Coronary artery (tissue), 2 donors: ENCODE data around the gene TSR1.
A peak's percentile ranks its signal among the peaks of the same experiment; 100 is the strongest.

ENCODE experiments used
- DNase-seq: peaks from one replicate; pipeline ENCODE4 v3.0.0-alpha.2; 2017; ENCODE audit warnings: low spot score
- H3K27ac ChIP-seq, 2 donors: fragments of 200-600 bp; sonication (generic); one replicate each; pipeline ENCODE4 v1.5.1; 2016 to 2019
- H3K4me3 ChIP-seq: fragments of 200-600 bp; sonication (generic); 2 replicates; pipeline ENCODE4 v1.5.1; 2016; ENCODE audit warnings: mild to moderate bottlenecking, moderate library complexity
- CTCF ChIP-seq: fragments of 200-600 bp; sonication (generic); IDR thresholded peaks from one replicate; pipeline ENCODE4 v1.5.1; 2019; ENCODE audit warnings: antibody characterized with exemption

The TSR1 gene

GRCh38 chr17:2351269-2351668 is 15.0 kb upstream of the TSR1 start:
- no peak overlapping the region for H3K27ac ChIP-seq
- H3K4me3 ChIP-seq: no peak overlapping the region
- DNase-seq: no peak
- no peak for TF ChIP-seq CTCF

- TF ChIP-seq CTCF: no peak
- no peak for DNase-seq
- Histone ChIP-seq H3K4me3 (no peak overlapping the region), H3K27ac (no peak overlapping the region)
These were observed 11.8 kb upstream of the TSR1 start for GRCh38 chr17:2347805-2348685.

GRCh38 chr17:2346475-2346874 is 10.2 kb upstream of the TSR1 start:
- DNase-seq: no peak
- H3K27ac ChIP-seq: no peak overlapping the region
- no peak overlapping the region for H3K4me3 ChIP-seq
- TF ChIP-seq CTCF: no peak

GRCh38 chr17:2344528-2344927 is 8.3 kb upstream of the TSR1 start:
- no peak for TF ChIP-seq CTCF
- Histone ChIP-seq H3K27ac (no peak overlapping the region), H3K4me3 (no peak overlapping the region)
- no peak for DNase-seq

GRCh38 chr17:2343421-2343820 is 7.2 kb upstream of the TSR1 start:
- Histone ChIP-seq H3K4me3 (no peak overlapping the region), H3K27ac (no peak overlapping the region)
- no peak for TF ChIP-seq CTCF
- no peak for DNase-seq

GRCh38 chr17:2338315-2338657 is 2.0 kb upstream of the TSR1 start:
- no peak for DNase-seq
- H3K27ac ChIP-seq: peak overlapping the region; percentile 77 to 87
- no peak for TF ChIP-seq CTCF
- H3K4me3 ChIP-seq: peak overlapping the region; percentile 96
